ENCODE measurements around the gene URB1.

GRCh38 chr21:32392880-32393676, at the start of gene URB1:
- TF ChIP-seq CTCF (conservative IDR thresholded peaks at IDR 0.05; ENCODE audit: low read length) (no peak), EZH2phosphoT487 (IDR thresholded peaks at IDR 0.05; ENCODE audit: borderline replicate concordance, low read depth, low read length) (no peak)
